OCI-LY7 (cell line): ENCODE results near the gene FMN1.
"Not testable (repeated sequence)": the region's sequence is repeated elsewhere in the genome, so short reads cannot be mapped to it uniquely, and the experiment has no call there.

Experiments used
- CTCF ChIP-seq: fragments of 200-600 bp; sonication (generic); conservative IDR thresholded peaks from 2 replicates; pipeline ENCODE4 v1.5.1; 2014; ENCODE audit warnings: mild to moderate bottlenecking, antibody characterized with exemption, low read length, moderate library complexity, mixed read lengths
- EZH2phosphoT487 ChIP-seq: fragments of 200-600 bp; sonication (generic); IDR thresholded peaks from 2 replicates; pipeline ENCODE4 v1.6.1; 2018; ENCODE audit warnings: low read depth, borderline replicate concordance, mild to moderate bottlenecking, mixed run types, antibody characterized with exemption, low read length, moderate library complexity, mixed read lengths

- not testable (repeated sequence) for TF ChIP-seq CTCF, EZH2phosphoT487
Measured at GRCh38 chr15:32846671-32847070, 347.8 kb downstream of the FMN1 start.
